Right lung (tissue), 10 donors: Measurements from ENCODE around the gene PPP1R3C. TPM values are rescaled to one million over a fixed set of nuclear protein-coding genes. Genes with fewer than 3 reads are reported as not detected.
A peak's percentile ranks its signal among the peaks of the same experiment; 100 is the strongest.

Experiments used
- DNase-seq, 2 donors: peaks; one replicate each; pipeline ENCODE4 v3.0.0-alpha.2; 2013
- long read RNA-seq, 8 donors: transcript quantifications; one replicate each; lab custom pipeline, GENCODE V29; 2026
- polyA plus RNA-seq, 5 donors: library from polyadenylated mRNA; unstranded; fragments of 120-200 nt; gene quantifications; one replicate each; pipeline versions ENCODE4 v1.2.1 to v1.2.3, GENCODE V29; 2013; ENCODE audit warnings: inconsistent platforms in 1 of 5, low replicate concordance in 1 of 5; ENCODE audit not compliant: insufficient read length in 5 of 5, insufficient read depth in 1 of 5

PPP1R3C gene
- polyA plus RNA-seq = 100 to 1,000 TPM; 201 to 225 (median 214) TPM
- long read RNA-seq, donor 1, transcript PPP1R3C-201 (2 exons, 2,524 nt) = major isoform, 53 of 53 reads
- long read RNA-seq, donor 1, partial matches to known transcripts = 0 of 53 reads
- long read RNA-seq, donor 1, other reads (novel, unspliced or antisense) = 0 of 53 reads
- long read RNA-seq, donor 2, transcript PPP1R3C-201 (2 exons, 2,524 nt) = major isoform, 29 of 29 reads
- long read RNA-seq, donor 2, partial matches to known transcripts = 0 of 29 reads
- long read RNA-seq, donor 2, other reads (novel, unspliced or antisense) = 0 of 29 reads
- long read RNA-seq, donor 3, transcript PPP1R3C-201 (2 exons, 2,524 nt) = major isoform, 46 of 46 reads
- long read RNA-seq, donor 3, partial matches to known transcripts = 0 of 46 reads
- long read RNA-seq, donor 3, other reads (novel, unspliced or antisense) = 0 of 46 reads
- long read RNA-seq, donor 4, transcript PPP1R3C-201 (2 exons, 2,524 nt) = major isoform, 30 of 30 reads
- long read RNA-seq, donor 4, partial matches to known transcripts = 0 of 30 reads
- long read RNA-seq, donor 4, other reads (novel, unspliced or antisense) = 0 of 30 reads
- long read RNA-seq, donor 5, transcript PPP1R3C-201 (2 exons, 2,524 nt) = major isoform, 92 of 92 reads
- long read RNA-seq, donor 5, partial matches to known transcripts = 0 of 92 reads
- long read RNA-seq, donor 5, other reads (novel, unspliced or antisense) = 0 of 92 reads
- long read RNA-seq, donor 6, transcript PPP1R3C-201 (2 exons, 2,524 nt) = major isoform, 112 of 112 reads
- long read RNA-seq, donor 6, partial matches to known transcripts = 0 of 112 reads
- long read RNA-seq, donor 6, other reads (novel, unspliced or antisense) = 0 of 112 reads
- long read RNA-seq, donor 7, transcript PPP1R3C-201 (2 exons, 2,524 nt) = major isoform, 44 of 44 reads
- long read RNA-seq, donor 7, partial matches to known transcripts = 0 of 44 reads
- long read RNA-seq, donor 7, other reads (novel, unspliced or antisense) = 0 of 44 reads
- long read RNA-seq, donor 8, transcript PPP1R3C-201 (2 exons, 2,524 nt) = major isoform, 31 of 31 reads
- long read RNA-seq, donor 8, partial matches to known transcripts = 0 of 31 reads
- long read RNA-seq, donor 8, other reads (novel, unspliced or antisense) = 0 of 31 reads

GRCh38 chr10:91632671-91633550 lies at the start of gene PPP1R3C:
PPP1R3C (minus strand) TSS chr10:91633071; CDS start chr10:91632969, 102 bp downstream.
- DNase-seq = peak; percentile 96

GRCh38 chr10:91681361-91682276 lies 48.7 kb upstream of the PPP1R3C start:
- DNase-seq = no peak

GRCh38 chr10:91680487-91680886 lies 47.6 kb upstream of the PPP1R3C start:
- DNase-seq = no peak

- no peak for DNase-seq
Observed at GRCh38 chr10:91679296-91679695, 46.4 kb upstream of the PPP1R3C start.

GRCh38 chr10:91677911-91678310 lies 45.0 kb upstream of the PPP1R3C start:
- no peak for DNase-seq

GRCh38 chr10:91672021-91672608 lies 39.2 kb upstream of the PPP1R3C start:
- no peak for DNase-seq

- DNase-seq = no peak
Observed at GRCh38 chr10:91668913-91669312, 36.0 kb upstream of the PPP1R3C start.

- no peak for DNase-seq
Observed at GRCh38 chr10:91665842-91666241, 33.0 kb upstream of the PPP1R3C start.

- DNase-seq = no peak
Observed at GRCh38 chr10:91664426-91664825, 31.6 kb upstream of the PPP1R3C start.

- DNase-seq = no peak
Observed at GRCh38 chr10:91662993-91663392, 30.1 kb upstream of the PPP1R3C start.

- no peak for DNase-seq
Observed at GRCh38 chr10:91653219-91653870, 20.5 kb upstream of the PPP1R3C start.

GRCh38 chr10:91652364-91652763 lies 19.5 kb upstream of the PPP1R3C start:
- DNase-seq = no peak

GRCh38 chr10:91643700-91644099 lies 10.8 kb upstream of the PPP1R3C start:
- DNase-seq = no peak

GRCh38 chr10:91642831-91643692 lies 10.2 kb upstream of the PPP1R3C start:
- DNase-seq = no peak

- no peak for DNase-seq
Observed at GRCh38 chr10:91636892-91637291, 4.0 kb upstream of the PPP1R3C start.

- peak in 1 of 2 donors; percentile 59 for DNase-seq
Observed at GRCh38 chr10:91635401-91636400, 2.8 kb upstream of the PPP1R3C start.

GRCh38 chr10:91634898-91635297 lies 2.0 kb upstream of the PPP1R3C start:
- DNase-seq = no peak
